ENCODE results near the gene TTC27.

Gene TTC27

GRCh38 chr2:32714521-32714920 lies 86.7 kb downstream of the TTC27 start:
- TF ChIP-seq CTCF (IDR thresholded peaks at IDR 0.05) = no peak

GRCh38 chr2:32715391-32715841 lies 87.6 kb downstream of the TTC27 start:
- TF ChIP-seq CTCF (IDR thresholded peaks at IDR 0.05) = no peak

- no peak for TF ChIP-seq CTCF (IDR thresholded peaks at IDR 0.05)
Observed at GRCh38 chr2:32715981-32716380, 88.1 kb downstream of the TTC27 start.

GRCh38 chr2:32716598-32716997 lies 88.7 kb downstream of the TTC27 start:
- TF ChIP-seq CTCF (IDR thresholded peaks at IDR 0.05) = no peak

- TF ChIP-seq CTCF (IDR thresholded peaks at IDR 0.05) = no peak
Observed at GRCh38 chr2:32718752-32719151, 90.9 kb downstream of the TTC27 start.

- TF ChIP-seq CTCF (IDR thresholded peaks at IDR 0.05) = no peak
Observed at GRCh38 chr2:32719430-32719829, 91.6 kb downstream of the TTC27 start.

GRCh38 chr2:32719933-32720716 lies 92.3 kb downstream of the TTC27 start:
- no peak for TF ChIP-seq CTCF (IDR thresholded peaks at IDR 0.05)
